GM21717 (cell line): ENCODE results near the gene WSCD2.

Experiments used
- ATAC-seq: cut with Tn5 transposase; IDR thresholded peaks from one replicate; pipeline ENCODE4 v1.9.1; 2021; ENCODE audit warnings: mild to moderate bottlenecking, moderate library complexity; ENCODE audit not compliant: unreplicated experiment

WSCD2 gene

DNA sequence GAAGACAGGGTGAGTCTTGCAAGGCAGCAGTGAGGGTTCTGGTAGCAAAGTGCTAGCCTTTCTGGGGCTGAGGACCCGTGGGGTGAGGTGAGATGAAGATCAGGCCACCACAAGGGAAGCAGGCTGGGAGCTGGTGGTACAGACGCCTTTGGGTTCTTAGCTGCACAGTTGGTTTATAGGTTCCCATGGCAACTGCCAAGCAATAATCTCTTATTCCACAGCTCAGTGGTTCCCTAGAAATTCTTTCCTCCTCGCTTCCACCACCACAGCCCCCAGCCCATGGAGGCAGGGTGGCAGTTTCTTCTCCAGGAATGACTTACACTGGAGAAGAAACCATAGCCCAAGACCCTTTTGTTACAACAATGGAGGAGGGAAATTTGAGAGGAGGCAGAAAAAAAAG, 127.9 kb downstream of the WSCD2 start:
- ATAC-seq, result no peak

DNA sequence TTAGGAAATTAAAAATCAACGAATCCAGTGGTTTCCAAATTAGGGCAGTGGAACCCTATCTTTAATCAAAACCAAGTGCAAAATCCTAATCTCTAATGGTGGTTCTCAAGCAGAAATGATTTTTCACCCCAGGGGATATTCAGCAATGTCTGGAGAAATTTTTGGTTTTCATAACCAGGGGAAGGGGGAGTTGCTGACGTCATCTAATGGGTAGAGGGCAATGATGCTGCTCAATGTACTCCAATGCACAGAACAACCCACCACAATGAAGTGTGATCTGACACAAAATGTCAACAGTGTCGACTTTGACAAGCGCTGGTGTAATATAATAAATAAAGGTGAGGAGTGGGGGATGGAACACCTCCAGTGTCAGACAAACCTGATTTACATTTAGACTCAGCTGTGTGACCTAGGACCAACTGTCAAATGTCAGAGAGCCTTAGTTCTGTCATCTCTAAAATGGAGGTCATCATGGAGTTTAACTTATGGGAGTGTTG, 128.6 kb downstream of the WSCD2 start:
- ATAC-seq, result no peak

DNA sequence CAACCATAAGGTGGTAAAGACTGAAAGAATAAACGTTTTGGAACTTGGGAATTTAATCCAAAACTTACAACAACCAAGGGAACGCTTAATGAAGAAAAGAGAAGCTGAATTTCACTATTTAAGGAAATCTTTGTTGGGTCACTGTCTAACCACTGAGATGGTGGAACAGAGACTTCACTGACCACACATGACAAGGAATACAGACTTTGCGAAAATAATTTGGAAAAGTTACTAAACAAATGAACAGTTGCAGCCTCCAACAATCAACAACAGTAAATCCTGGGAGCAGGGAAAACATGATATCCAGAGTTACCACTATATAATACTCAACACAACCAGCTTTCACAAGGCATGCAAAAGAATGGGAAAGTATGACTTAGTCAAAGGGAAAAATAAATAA, 131.0 kb downstream of the WSCD2 start:
- no peak for ATAC-seq

DNA sequence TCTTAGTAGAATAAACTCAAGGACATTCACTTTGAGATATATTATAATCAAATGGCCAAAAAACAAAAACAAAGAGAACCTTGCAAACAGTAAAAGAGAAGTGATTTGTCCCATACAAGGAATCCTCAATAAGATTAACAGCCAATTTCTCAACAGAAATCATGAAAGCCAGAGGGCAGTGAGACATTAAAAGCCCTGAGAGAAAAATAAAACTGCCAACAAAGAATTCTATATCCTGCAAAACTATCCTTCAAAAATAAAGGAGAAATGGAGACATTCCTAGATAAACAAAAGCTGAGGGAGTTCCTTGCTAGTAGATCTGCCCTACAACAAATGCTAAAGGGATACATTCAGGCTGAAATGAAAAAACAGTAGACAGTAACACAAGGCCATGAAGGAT, 131.9 kb downstream of the WSCD2 start:
- no peak for ATAC-seq

DNA sequence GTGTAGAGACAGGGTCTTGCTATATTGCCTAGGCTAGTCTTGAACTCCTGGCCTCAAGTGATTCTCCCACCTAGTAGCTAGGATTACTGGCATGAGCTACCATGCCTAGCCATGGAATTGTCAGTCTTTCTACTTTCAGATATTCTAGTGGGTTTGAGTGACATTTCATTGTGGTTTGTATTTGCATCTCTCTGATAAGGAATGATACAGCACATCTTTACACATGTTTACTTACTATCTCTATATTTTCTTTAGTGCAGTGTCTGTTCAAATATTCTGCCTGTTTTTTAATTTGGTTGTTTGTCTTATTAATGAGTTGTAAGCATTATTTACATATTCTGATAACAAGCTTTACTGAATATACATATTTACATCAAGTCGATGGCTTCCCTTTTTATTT, 136.4 kb downstream of the WSCD2 start:
- no peak for ATAC-seq

DNA sequence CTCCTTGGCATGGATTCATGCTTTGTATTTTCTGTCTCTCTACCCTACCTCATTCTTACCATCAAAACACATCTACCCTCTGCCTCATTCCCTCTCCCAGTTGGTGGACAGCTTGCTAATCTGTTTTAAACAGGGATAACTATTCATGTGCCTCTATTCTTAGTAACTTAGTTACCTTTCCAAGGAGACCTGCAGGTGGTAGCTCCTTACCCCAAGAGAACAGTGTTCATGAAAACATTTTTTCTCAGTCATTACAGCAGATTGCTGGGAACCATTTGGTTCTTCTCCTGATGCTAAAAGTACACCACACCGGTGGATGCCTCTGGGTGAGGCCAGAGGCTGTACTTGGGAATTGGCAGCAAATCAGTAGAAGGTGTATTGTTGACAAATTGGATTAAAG, 137.0 kb downstream of the WSCD2 start:
- ATAC-seq, result no peak

DNA sequence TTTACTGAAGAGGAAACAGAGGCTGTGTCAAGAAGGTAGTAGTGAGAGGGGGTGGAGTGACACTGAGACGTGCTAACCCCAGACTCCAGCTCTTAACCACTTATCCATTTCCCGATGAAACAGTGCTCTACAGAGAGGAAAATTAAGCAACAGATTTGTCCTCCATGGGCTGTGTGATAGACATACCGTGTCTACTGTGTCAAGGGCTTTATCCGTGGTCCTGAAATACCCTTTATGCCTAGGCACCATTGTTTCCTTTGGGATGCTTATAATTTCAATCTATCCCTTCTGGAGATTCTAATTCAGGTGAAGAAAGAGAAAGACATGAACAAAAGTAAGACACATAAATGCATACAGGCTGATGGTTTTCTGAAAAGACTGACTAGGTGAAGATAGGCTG, 138.4 kb downstream of the WSCD2 start:
- ATAC-seq, result no peak

DNA sequence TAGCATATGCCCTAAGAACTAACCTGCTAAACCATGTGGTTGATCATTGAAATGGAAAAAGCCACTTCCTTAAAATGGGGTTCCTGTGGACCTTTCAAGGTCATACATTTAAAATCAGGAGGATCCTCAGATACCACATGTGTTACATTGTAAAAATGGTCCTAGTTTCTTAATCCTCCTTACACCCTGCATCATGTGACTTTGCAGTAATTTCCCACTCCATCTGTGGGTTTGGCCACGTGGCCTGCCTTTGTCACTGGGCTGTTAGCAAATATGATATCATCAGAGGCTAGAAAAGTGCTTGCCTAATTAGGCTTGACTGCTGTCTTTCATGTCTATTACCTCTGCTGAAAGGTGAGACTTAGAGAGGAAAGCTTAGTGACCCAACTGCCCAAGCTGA, 139.3 kb downstream of the WSCD2 start:
- ATAC-seq, result no peak

DNA sequence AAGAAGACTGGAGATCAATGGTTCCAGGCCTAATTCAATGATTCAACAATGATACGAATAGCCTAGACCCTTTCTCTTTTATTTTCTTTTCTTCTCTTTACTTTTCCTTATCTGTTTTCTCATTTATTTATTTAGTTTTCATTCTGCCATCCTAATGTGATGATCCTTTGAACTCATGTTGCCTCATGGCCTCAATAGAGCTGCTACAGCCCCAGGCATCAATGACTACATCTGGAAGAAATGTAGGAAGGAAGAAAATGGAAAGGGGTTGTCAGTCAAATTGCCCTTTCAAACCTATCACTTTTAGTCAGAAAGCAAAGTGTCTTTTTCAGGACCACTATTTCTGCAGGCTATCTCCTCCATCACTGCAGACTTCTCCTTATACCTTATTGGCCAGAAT, 140.1 kb downstream of the WSCD2 start:
- ATAC-seq, result no peak

DNA sequence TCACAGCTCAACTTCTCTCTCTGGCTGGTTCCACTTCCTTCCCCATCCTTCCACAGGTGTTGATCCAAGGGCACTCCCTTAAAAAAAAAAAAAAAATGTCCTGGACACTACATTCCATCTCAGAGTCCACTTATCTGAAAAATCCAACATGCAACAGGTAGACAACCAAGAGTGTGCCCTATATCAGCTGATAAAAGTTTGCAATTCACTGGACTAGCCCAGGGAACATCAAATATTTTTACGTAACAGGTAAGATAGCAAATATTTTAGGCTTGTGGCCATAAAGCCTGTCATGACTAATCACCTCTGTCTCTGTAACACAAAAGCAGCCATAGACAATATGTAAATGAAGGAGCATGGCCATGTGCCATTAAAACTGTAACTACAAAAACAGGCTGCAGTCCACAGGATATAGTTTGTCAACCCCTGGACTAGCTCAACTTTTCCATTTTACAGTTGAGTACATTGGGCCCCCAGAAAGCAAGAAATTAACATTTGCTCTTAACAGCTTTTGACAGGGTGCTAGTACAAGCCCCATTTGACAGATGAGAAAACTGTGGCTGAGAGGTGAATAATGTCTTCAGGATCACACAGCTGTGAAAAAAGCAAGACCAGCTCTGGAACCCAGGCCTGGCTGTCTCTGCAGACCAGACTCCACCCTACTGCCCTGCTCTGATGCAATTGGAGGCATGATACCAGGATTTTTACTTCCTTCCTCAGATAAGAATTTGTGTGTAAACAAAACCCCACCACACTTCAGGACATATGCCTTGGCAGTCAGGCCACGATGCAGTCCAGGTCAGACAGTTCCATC, 141.2 kb downstream of the WSCD2 start:
- no peak for ATAC-seq

DNA sequence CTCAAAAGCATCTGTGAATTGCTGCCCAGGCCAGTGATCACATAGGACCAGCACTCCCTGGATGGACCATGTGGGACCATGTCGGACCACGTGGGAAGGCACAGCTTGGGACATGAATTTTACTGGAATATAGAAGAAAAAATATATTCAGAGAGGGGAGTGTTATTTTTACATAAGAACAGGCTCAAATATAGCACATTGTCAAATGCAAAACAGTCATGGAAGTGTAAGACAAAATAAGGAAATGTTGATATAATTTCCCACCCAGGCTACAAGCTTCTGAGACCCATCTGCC, 141.7 kb downstream of the WSCD2 start:
- no peak for ATAC-seq

DNA sequence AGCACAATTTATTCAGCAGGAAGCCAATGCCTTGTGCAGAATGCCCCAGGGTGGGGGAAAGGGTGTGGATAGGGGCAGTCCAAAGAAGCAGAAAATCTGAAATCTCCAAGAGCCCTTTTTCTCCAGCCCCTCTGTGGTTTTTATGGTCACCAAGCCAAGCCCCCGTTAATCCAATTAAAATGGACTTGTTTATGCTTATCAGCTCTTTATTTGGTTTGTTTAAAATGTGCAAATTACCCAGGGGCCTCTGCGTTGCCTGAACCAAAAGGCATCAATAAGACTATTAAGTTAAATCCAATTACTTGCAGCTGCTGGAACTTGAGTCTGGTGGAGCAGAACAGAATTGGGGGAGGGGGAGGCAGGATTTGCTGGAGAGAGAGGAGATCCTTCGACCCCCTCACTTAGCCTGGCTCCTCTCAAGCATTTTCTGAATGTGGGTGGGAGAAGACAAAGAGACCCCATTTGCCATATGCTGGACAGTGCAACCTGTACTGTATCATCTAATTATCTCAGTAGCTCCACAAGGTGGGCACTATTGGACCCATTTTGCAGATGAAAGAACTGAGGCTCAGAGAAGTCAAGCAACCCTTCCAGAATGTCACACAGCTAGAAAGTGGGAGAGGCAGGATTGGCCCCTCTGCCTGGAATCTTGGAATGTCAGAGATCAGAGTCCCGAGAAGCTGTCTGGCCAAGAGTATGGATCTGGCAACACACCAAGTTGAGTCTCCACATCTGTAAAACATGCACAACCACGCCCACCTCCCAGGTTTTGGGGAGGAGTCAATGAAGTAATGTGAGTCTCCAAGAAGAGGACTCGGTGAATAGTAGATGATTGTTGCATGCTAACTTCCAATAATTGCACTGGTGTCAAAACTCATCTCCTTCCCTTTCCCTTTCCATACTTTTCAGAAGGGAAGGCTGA, 143.1 kb downstream of the WSCD2 start:
- no peak for ATAC-seq

DNA sequence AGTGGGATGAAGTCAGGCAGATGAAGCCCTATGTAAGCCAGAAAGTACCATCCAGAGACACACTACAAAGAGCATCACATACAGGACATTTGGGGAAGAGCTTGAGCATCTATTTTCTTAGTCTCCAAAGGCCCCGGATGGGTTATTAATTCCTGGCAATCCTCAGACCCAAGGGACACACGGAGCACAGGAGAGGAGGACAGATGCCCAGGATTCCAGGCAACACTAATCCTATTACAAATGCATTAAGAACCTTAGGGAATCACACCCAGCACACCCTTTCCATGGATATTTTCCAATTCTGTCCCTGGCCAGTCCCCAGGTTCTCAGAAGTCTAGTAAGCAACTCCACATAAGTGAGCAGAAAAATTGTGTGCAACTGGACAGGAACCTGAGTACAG, 144.1 kb downstream of the WSCD2 start:
- no peak for ATAC-seq

DNA sequence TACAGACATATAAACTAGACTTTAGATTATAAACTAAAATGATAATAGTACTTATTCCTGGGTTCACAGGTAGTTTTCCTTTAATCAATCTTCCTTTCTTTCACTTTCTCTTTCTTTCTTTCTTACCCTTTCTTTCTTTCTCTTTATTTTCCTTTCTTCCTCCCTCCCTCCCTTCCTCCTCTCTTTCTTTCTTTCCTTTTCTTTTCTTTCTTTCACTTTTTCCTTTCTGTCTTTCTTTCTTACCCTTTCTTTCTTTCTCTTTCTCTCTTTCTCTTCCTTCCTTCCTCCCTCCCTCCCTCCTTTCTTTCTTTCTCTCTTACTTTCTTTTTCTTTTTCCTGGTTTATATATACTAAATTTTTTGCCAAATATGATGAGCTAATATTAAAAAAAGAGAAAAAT, 148.5 kb downstream of the WSCD2 start:
- no peak for ATAC-seq

DNA sequence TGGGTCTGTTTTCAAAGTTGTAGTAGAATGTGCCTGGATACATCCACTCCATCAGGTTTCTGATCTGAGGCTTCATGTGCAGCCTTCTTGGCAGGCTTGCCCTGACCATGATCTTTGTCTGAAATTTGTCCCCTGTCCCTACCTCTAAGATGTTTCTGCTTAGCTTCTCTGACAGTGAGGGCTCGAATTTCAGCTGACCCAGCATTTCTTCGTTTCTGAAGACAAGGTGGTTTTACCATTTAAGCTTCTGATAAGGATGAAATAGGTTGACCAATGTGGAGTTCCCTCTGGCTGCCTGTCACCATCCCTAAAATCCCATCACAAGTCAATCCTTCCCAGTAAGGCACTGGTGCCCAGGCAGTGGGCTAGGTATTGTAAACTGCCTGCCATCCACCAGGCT, 153.1 kb downstream of the WSCD2 start:
- no peak for ATAC-seq

DNA sequence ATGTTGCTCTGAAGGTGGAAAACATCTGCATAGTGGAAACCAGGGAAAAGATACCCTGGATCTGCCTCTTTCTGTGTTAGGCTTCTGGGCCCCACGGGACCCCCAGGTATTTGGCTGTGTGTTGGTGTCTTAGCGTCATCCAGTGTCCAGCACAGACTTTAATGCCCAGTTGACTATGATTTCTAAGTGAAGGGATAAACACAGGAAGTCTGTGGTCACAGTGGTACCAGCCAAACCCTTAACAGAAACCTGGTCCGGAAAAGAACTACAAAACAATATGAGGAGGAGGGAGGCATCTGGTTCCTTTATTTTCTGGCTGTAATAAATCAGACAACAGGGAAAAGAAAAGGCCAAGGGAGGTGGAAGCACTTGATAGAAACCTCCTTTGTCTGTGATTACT, 153.6 kb downstream of the WSCD2 start:
- no peak for ATAC-seq

DNA sequence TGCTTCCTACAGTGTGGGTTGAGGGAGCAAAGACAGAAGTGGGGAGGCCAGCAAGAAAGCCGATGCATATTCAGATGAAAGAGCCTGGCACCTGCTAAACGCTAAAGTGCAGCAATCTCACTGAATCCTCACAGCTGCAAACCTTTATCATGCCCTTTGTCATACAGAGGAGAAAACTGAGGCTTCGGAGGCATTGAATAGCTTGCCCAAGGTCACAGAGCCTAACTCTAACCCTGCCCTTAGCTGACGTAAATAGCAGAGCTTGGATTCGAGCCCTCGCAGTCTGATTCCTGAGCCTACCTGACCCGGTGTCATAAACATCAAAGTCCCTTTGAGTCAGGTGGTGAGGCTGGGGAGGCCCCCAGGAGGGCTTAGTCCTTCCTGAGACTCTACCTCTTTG, 155.1 kb downstream of the WSCD2 start:
- ATAC-seq, result no peak

DNA sequence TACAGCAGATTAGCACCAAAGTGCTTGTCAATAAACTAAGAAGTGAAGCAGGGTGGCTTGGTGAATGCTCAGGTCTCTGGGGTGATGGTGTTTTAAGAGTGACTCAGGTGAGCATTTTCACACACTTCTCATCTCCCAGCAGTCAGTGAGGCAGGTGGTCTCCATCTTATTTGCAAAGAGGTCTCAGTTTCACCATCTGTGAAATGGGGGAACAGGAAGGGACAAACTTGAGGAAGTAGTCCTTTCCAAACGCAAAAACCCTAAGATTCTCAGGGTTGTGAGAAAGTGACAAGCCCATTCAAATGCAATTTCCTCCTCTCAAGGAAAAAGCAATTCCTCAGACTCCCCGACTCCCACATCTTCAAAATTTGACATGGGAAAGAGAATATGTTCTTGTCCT, 155.9 kb downstream of the WSCD2 start:
- no peak for ATAC-seq

DNA sequence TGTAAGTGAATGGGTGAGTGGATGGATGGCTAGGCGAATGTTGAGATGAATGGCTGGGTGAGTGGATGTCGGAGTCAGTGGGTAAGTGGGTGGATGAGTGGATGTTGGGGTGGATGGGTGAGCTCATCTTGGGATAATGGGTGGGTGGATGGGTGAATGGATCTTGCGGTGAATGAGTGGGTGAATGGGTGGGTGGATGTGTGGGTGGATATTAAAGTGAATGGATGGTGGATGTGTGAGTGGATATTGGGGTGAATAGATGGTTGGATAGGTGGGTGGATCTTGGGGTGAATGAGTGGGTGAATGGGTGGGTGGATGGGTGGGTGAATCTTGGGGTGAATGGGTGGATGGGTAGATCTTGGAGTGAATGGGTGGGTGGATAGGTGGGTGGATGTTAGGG, 158.1 kb downstream of the WSCD2 start:
- ATAC-seq, result no peak

DNA sequence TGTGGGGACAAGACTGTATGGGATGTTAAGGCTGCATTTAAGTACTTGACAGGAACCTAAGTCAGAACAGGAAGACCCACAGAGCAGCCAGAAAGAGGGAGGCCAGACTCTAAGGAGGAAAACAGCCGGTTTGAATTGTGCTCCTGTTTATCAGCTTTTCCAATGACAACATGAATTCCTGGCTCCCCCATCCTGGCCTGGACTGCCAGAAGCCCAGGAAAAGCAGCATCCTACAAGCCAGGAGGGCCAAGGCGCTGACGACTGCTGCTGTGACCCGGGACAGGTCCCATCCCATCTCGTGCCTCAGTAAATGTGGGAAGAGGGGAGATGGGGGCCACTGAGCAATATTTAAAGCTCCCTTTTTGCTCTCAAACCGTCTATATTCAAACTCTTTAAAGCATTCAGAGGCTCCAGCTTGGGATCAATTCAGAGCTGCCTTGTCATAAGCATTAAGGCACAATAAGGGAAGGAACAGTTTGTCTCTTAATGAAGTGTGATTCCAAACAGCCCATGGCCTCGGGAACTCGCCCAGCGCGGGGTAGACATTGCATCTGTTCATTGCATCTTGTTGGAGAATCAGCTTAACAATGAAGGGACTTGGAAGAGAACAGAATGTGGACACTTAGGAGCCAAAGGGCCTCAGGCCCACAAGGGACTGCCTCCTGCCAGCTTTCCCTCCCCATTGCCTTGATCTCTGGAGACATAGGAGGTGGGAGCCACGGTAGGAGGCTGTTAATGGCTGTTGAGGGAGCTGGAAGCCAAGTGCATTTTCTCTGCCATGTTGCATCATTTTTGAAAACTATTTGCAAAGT, 160.5 kb downstream of the WSCD2 start:
- no peak for ATAC-seq

DNA sequence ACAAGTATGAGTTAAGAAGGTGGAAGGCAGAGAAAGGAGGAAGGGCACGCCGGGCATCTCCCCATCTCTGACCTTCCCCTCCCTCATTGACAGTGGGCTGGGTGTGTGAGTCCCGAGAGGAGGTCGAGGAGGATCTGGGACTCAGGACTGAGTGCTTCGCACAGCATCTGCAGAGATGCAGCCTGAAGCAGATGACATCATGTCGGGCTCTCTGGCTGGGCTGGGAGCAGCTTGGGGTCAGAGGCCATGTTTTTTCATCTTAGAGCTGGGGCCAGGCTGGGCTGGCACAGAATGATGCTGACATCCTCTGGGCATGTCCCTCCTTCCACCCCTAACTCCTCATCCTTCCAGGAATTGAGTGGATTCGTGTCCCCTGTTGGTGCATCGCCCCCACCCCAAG, 166.6 kb downstream of the WSCD2 start:
- no peak for ATAC-seq
